Measurements from ENCODE around the gene COL4A1. TPM values are rescaled to one million over a fixed set of nuclear protein-coding genes. Genes with fewer than 3 reads are reported as not detected.

The COL4A1 gene
- total RNA-seq, 1 donor: 0.21 TPM

GRCh38 chr13:110186231-110186855 lies 120.6 kb downstream of the COL4A1 start:
- Histone ChIP-seq H3K9me3 (ENCODE audit: low read depth, low read length) (no peaks in the 10 kb centered on the region), H3K4me3 (ENCODE audit: low read length) (no peak overlapping the region), H3K4me1 (ENCODE audit: insufficient read depth, low read length) (no peaks in the 10 kb centered on the region), H3K27me3 (ENCODE audit: insufficient read depth, low read length) (no peaks in the 10 kb centered on the region)

- no peak overlapping the region for H3K4me3 ChIP-seq (ENCODE audit: low read length)
- no peaks in the 10 kb centered on the region for H3K4me1 ChIP-seq (ENCODE audit: insufficient read depth, low read length)
- H3K9me3 ChIP-seq (ENCODE audit: low read depth, low read length): no peaks in the 10 kb centered on the region
- no peaks in the 10 kb centered on the region for H3K27me3 ChIP-seq (ENCODE audit: insufficient read depth, low read length)
These were observed 121.3 kb downstream of the COL4A1 start for GRCh38 chr13:110185696-110186095.

GRCh38 chr13:110183910-110184309 lies 123.0 kb downstream of the COL4A1 start:
- no peaks in the 10 kb centered on the region for H3K27me3 ChIP-seq (ENCODE audit: insufficient read depth, low read length)
- no peak overlapping the region for H3K4me3 ChIP-seq (ENCODE audit: low read length)
- H3K4me1 ChIP-seq (ENCODE audit: insufficient read depth, low read length): no peaks in the 10 kb centered on the region
- H3K9me3 ChIP-seq (ENCODE audit: low read depth, low read length): no peaks in the 10 kb centered on the region

GRCh38 chr13:110182461-110182860 lies 124.5 kb downstream of the COL4A1 start:
- Histone ChIP-seq H3K4me3 (ENCODE audit: low read length) (no peak overlapping the region), H3K9me3 (ENCODE audit: low read depth, low read length) (no peaks in the 10 kb centered on the region), H3K27me3 (ENCODE audit: insufficient read depth, low read length) (no peaks in the 10 kb centered on the region), H3K4me1 (ENCODE audit: insufficient read depth, low read length) (no peaks in the 10 kb centered on the region)

- H3K27me3 ChIP-seq (ENCODE audit: insufficient read depth, low read length): no peaks in the 10 kb centered on the region
- no peaks in the 10 kb centered on the region for H3K9me3 ChIP-seq (ENCODE audit: low read depth, low read length)
- no peak overlapping the region for H3K4me3 ChIP-seq (ENCODE audit: low read length)
- no peaks in the 10 kb centered on the region for H3K4me1 ChIP-seq (ENCODE audit: insufficient read depth, low read length)
These were observed 125.0 kb downstream of the COL4A1 start for GRCh38 chr13:110182003-110182402.

GRCh38 chr13:110179857-110180147 lies 127.2 kb downstream of the COL4A1 start:
- no peaks in the 10 kb centered on the region for H3K4me1 ChIP-seq (ENCODE audit: insufficient read depth, low read length)
- H3K27me3 ChIP-seq (ENCODE audit: insufficient read depth, low read length): no peaks in the 10 kb centered on the region
- H3K4me3 ChIP-seq (ENCODE audit: low read length): no peak overlapping the region
- H3K9me3 ChIP-seq (ENCODE audit: low read depth, low read length): no peaks in the 10 kb centered on the region

- no peaks in the 10 kb centered on the region for H3K9me3 ChIP-seq (ENCODE audit: low read depth, low read length)
- no peaks in the 10 kb centered on the region for H3K4me1 ChIP-seq (ENCODE audit: insufficient read depth, low read length)
- no peak overlapping the region for H3K4me3 ChIP-seq (ENCODE audit: low read length)
- H3K27me3 ChIP-seq (ENCODE audit: insufficient read depth, low read length): no peaks in the 10 kb centered on the region
These were observed 127.7 kb downstream of the COL4A1 start for GRCh38 chr13:110179116-110179856.

GRCh38 chr13:110177790-110178189 lies 129.2 kb downstream of the COL4A1 start:
- Histone ChIP-seq H3K27me3 (ENCODE audit: insufficient read depth, low read length) (no peaks in the 10 kb centered on the region), H3K9me3 (ENCODE audit: low read depth, low read length) (no peaks in the 10 kb centered on the region), H3K4me1 (ENCODE audit: insufficient read depth, low read length) (no peaks in the 10 kb centered on the region), H3K4me3 (ENCODE audit: low read length) (no peak overlapping the region)

- no peaks in the 10 kb centered on the region for H3K27me3 ChIP-seq (ENCODE audit: insufficient read depth, low read length)
- H3K4me3 ChIP-seq (ENCODE audit: low read length): no peak overlapping the region
- no peaks in the 10 kb centered on the region for H3K4me1 ChIP-seq (ENCODE audit: insufficient read depth, low read length)
- no peaks in the 10 kb centered on the region for H3K9me3 ChIP-seq (ENCODE audit: low read depth, low read length)
These were observed 130.5 kb downstream of the COL4A1 start for GRCh38 chr13:110176431-110176830.

GRCh38 chr13:110173247-110173818 lies 133.6 kb downstream of the COL4A1 start:
- Histone ChIP-seq H3K4me3 (ENCODE audit: low read length) (no peak overlapping the region), H3K9me3 (ENCODE audit: low read depth, low read length) (no peaks in the 10 kb centered on the region), H3K27me3 (ENCODE audit: insufficient read depth, low read length) (no peaks in the 10 kb centered on the region), H3K4me1 (ENCODE audit: insufficient read depth, low read length) (no peaks in the 10 kb centered on the region)

GRCh38 chr13:110170882-110171281 lies 136.1 kb downstream of the COL4A1 start:
- Histone ChIP-seq H3K27me3 (ENCODE audit: insufficient read depth, low read length) (no peaks in the 10 kb centered on the region), H3K4me3 (ENCODE audit: low read length) (no peak overlapping the region), H3K9me3 (ENCODE audit: low read depth, low read length) (no peaks in the 10 kb centered on the region), H3K4me1 (ENCODE audit: insufficient read depth, low read length) (no peaks in the 10 kb centered on the region)

GRCh38 chr13:110170020-110170790 lies 136.8 kb downstream of the COL4A1 start:
- H3K27me3 ChIP-seq (ENCODE audit: insufficient read depth, low read length): no peaks in the 10 kb centered on the region

GRCh38 chr13:110168999-110169933 lies 137.7 kb downstream of the COL4A1 start:
- peaks cover 3% of the 10 kb centered on the region for H3K4me1 ChIP-seq (ENCODE audit: insufficient read depth, low read length)
- no peaks in the 10 kb centered on the region for H3K9me3 ChIP-seq (ENCODE audit: low read depth, low read length)
- no peak overlapping the region for H3K4me3 ChIP-seq (ENCODE audit: low read length)
- no peaks in the 10 kb centered on the region for H3K27me3 ChIP-seq (ENCODE audit: insufficient read depth, low read length)

More at GRCh38 chr13:110170020-110170790, 136.8 kb downstream of the COL4A1 start:
- Histone ChIP-seq H3K4me1 (ENCODE audit: insufficient read depth, low read length) (peaks cover 3% of the 10 kb centered on the region), H3K4me3 (ENCODE audit: low read length) (no peak overlapping the region), H3K9me3 (ENCODE audit: low read depth, low read length) (no peaks in the 10 kb centered on the region)

GRCh38 chr13:110166598-110166997 lies 140.4 kb downstream of the COL4A1 start:
- H3K9me3 ChIP-seq (ENCODE audit: low read depth, low read length): no peaks in the 10 kb centered on the region
- peaks cover 23% of the 10 kb centered on the region for H3K4me1 ChIP-seq (ENCODE audit: insufficient read depth, low read length)

More at GRCh38 chr13:110166598-110166997, 140.4 kb downstream of the COL4A1 start:
- H3K27me3 ChIP-seq (ENCODE audit: insufficient read depth, low read length): no peaks in the 10 kb centered on the region
- no peak overlapping the region for H3K4me3 ChIP-seq (ENCODE audit: low read length)

Measured in mononuclear cell (primary cell).